SK-N-SH (cell line): ENCODE data around the gene NUP133. TPM values are rescaled to one million over a fixed set of nuclear protein-coding genes. Genes with fewer than 3 reads are reported as not detected.

Source experiments
- CTCF ChIA-PET: fragments of 300-600, 350-600 bp; formaldehyde crosslinking; extraction: SDS; loops from one replicate; lab custom pipeline; 2021; lab: Yijun Ruan, JAX
- POLR2A ChIA-PET: fragments of 350-600 bp; sonication (Branson Sonifier 250); formaldehyde crosslinking; extraction: SDS; loops from one replicate; lab custom pipeline; 2020; ENCODE audit warnings: antibody characterized with exemption, inconsistent platforms; lab: Yijun Ruan, JAX
- DNase-seq: peaks from one replicate; pipeline ENCODE4 v3.0.0; 2012
- H2AFZ ChIP-seq: fragments of 200-600 bp; sonication (generic); 2 replicates; pipeline ENCODE4 v1.8.1; 2016; ENCODE audit warnings: antibody characterized with exemption, mild to moderate bottlenecking, low read depth
- H3F3A ChIP-seq: fragments of 200-600 bp; sonication (generic); replicated peaks from 2 replicates; pipeline ENCODE3; 2016; ENCODE audit warnings: antibody characterized with exemption, mild to moderate bottlenecking; ENCODE audit not compliant: insufficient read depth
- H3K27ac ChIP-seq, 2 experiments: fragments of 200-500 bp in 1 of 2; fragments of 200-600 bp in 1 of 2; sonication (Bioruptor generic) in 1 of 2; sonication (generic), shearing (Covaris generic) in 1 of 2; 2 replicates each; pipeline versions ENCODE4 v1.5.1 to v1.6.1; 2014 to 2016; ENCODE audit warnings: low read depth in 2 of 2, inconsistent platforms in 1 of 2, low read length in 1 of 2, mild to moderate bottlenecking in 1 of 2, mixed read lengths in 1 of 2
- H3K27me3 ChIP-seq: fragments of 200-600 bp; sonication (generic), shearing (Covaris generic); 2 replicates; pipeline ENCODE4 v1.6.1; 2016; ENCODE audit warnings: mixed run types; ENCODE audit not compliant: insufficient read depth
- H3K36me3 ChIP-seq, 2 experiments: fragments of 200-500 bp in 1 of 2; fragments of 200-600 bp in 1 of 2; sonication (Bioruptor generic) in 1 of 2; sonication (generic) in 1 of 2; replicated peaks in 1 of 2; 2 replicates each; pipeline versions ENCODE3 to v1.5.1; 2014 to 2016; ENCODE audit warnings: low read length in 1 of 2, mild to moderate bottlenecking in 1 of 2; ENCODE audit not compliant: insufficient read depth in 2 of 2, control insufficient read depth in 1 of 2
- H3K4me1 ChIP-seq, 2 experiments: fragments of 200-500 bp in 1 of 2; fragments of 200-600 bp in 1 of 2; sonication (Bioruptor generic) in 1 of 2; sonication (generic), shearing (Covaris generic) in 1 of 2; 2 replicates each; pipeline versions ENCODE4 v1.5.1 to v1.6.1; 2014 to 2016; ENCODE audit warnings: low read depth in 1 of 2, low read length in 1 of 2, mixed run types in 1 of 2; ENCODE audit not compliant: insufficient read depth in 2 of 2, control insufficient read depth in 1 of 2
- H3K4me2 ChIP-seq: fragments of 200-600 bp; sonication (generic), shearing (Covaris generic); 2 replicates; pipeline ENCODE4 v1.6.1; 2017; ENCODE audit warnings: mixed run types
- H3K4me3 ChIP-seq, 2 experiments: fragments of 200-500 bp in 1 of 2; fragments of 200-600 bp in 1 of 2; sonication (Bioruptor generic) in 1 of 2; sonication (generic), shearing (Covaris generic) in 1 of 2; 2 replicates each; pipeline versions ENCODE4 v1.5.1 to v1.8.1; 2014 to 2016; ENCODE audit warnings: low read depth in 2 of 2, inconsistent platforms in 1 of 2, low read length in 1 of 2, mild to moderate bottlenecking in 1 of 2, mixed read lengths in 1 of 2, moderate library complexity in 1 of 2
- H3K79me2 ChIP-seq: fragments of 200-600 bp; sonication (generic); 2 replicates; pipeline ENCODE4 v1.8.1; 2017; ENCODE audit warnings: mild to moderate bottlenecking; ENCODE audit not compliant: insufficient read depth
- H3K9ac ChIP-seq: fragments of 200-600 bp; sonication (generic); 2 replicates; pipeline ENCODE4 v1.6.1; 2017; ENCODE audit warnings: mixed run types
- H3K9me2 ChIP-seq: fragments of 200-600 bp; sonication (generic); 2 replicates; pipeline ENCODE4 v1.6.1; 2017; ENCODE audit warnings: mixed run types
- H3K9me3 ChIP-seq: fragments of 200-600 bp; sonication (generic); 2 replicates; pipeline ENCODE4 v1.6.1; 2017; ENCODE audit warnings: mixed run types, mild to moderate bottlenecking, moderate library complexity
- H4K20me1 ChIP-seq: fragments of 200-600 bp; sonication (generic); 2 replicates; pipeline ENCODE4 v1.6.1; 2017; ENCODE audit warnings: mild to moderate bottlenecking, mixed run types; ENCODE audit not compliant: insufficient read depth
- CHD2 ChIP-seq: fragments of 150-350 bp; IDR thresholded peaks from 2 replicates; pipeline ENCODE4 v1.6.1; 2018; ENCODE audit warnings: low read length; ENCODE audit not compliant: partially characterized antibody
- ELF1 ChIP-seq: IDR thresholded peaks from 2 replicates; pipeline ENCODE4 v1.4.0; 2012
- EZH2phosphoT487 ChIP-seq: fragments of 200-600 bp; sonication (generic); IDR thresholded peaks from 2 replicates; pipeline ENCODE4 v1.6.1; 2017; ENCODE audit warnings: low read depth, mixed run types, mild to moderate bottlenecking, antibody characterized with exemption, moderate library complexity, borderline replicate concordance
- FOSL2 ChIP-seq: IDR thresholded peaks from 2 replicates; pipeline ENCODE4 v1.4.0; 2012; ENCODE audit warnings: low read depth, mild to moderate bottlenecking, moderate library complexity, borderline replicate concordance
- JUND ChIP-seq: IDR thresholded peaks from 2 replicates; pipeline ENCODE4 v1.4.0; 2012
- MEF2A ChIP-seq: IDR thresholded peaks from 2 replicates; pipeline ENCODE4 v1.4.0; 2012; ENCODE audit warnings: low read depth, borderline replicate concordance
- NRF1 ChIP-seq: IDR thresholded peaks from 2 replicates; pipeline ENCODE4 v1.6.1; 2012; ENCODE audit warnings: low read depth, mild to moderate bottlenecking, low read length
- RCOR1 ChIP-seq: fragments of 150-350 bp; IDR thresholded peaks from 2 replicates; pipeline ENCODE4 v1.6.1; 2017; ENCODE audit warnings: antibody characterized with exemption, low read length
- RFX5 ChIP-seq: IDR thresholded peaks from 2 replicates; pipeline ENCODE4 v1.6.1; 2012; ENCODE audit warnings: mild to moderate bottlenecking, improper control_type of control experiment, low read length
- RXRA ChIP-seq: IDR thresholded peaks from 2 replicates; pipeline ENCODE4 v1.4.0; 2012; ENCODE audit warnings: low read depth, mild to moderate bottlenecking, borderline replicate concordance
- SIN3A ChIP-seq: IDR thresholded peaks from 2 replicates; pipeline ENCODE4 v1.6.1; 2012; ENCODE audit warnings: low read depth, mild to moderate bottlenecking, low read length, moderate library complexity, borderline replicate concordance
- SMC3 ChIP-seq: IDR thresholded peaks from 2 replicates; pipeline ENCODE4 v1.6.1; 2012; ENCODE audit warnings: low read depth, low read length, improper control_type of control experiment
- YY1 ChIP-seq: IDR thresholded peaks from 2 replicates; pipeline ENCODE4 v1.4.0; 2012; ENCODE audit warnings: low read depth, mild to moderate bottlenecking
- WGBS: methylation state at CpG from one replicate; pipeline ENCODE4 v1.1.6; 2017; ENCODE audit warnings: low lambda C conversion rate; 5-methylcytosine and 5-hydroxymethylcytosine counted together
- polyA plus RNA-seq, 3 experiments: library from polyadenylated mRNA; depleted of rRNA; stranded (reverse); fragments of >200 nt; gene quantifications; 2 replicates each; pipeline ENCODE4 v1.2.3, GENCODE V29; 2012
- TF ChIP-seq, protein P1 (sequence below): IDR thresholded peaks from 2 replicates; pipeline ENCODE4 v1.6.1; 2012; ENCODE audit warnings: mild to moderate bottlenecking, low read depth, low read length, moderate library complexity
- TF ChIP-seq, protein P2 (sequence below): IDR thresholded peaks from 2 replicates; pipeline ENCODE4 v1.4.0; 2012; ENCODE audit warnings: low read depth
- TF ChIP-seq, protein P3 (sequence below): IDR thresholded peaks from 2 replicates; pipeline ENCODE4; 2012
- TF ChIP-seq, protein P4 (sequence below): fragments of 200-600 bp; sonication (generic); IDR thresholded peaks from 2 replicates; pipeline ENCODE4 v1.6.1; 2017; ENCODE audit warnings: antibody characterized with exemption, mild to moderate bottlenecking, moderate library complexity
- TF ChIP-seq, protein P5 (sequence below): fragments of 150-350 bp; IDR thresholded peaks from 2 replicates; pipeline ENCODE4 v1.6.1; 2016; ENCODE audit warnings: mild to moderate bottlenecking, low read depth, low read length

Gene NUP133
- polyA plus RNA-seq, 1 of the 3 experiments (the other 2 are of a cell fraction): 10.9 TPM

DNA sequence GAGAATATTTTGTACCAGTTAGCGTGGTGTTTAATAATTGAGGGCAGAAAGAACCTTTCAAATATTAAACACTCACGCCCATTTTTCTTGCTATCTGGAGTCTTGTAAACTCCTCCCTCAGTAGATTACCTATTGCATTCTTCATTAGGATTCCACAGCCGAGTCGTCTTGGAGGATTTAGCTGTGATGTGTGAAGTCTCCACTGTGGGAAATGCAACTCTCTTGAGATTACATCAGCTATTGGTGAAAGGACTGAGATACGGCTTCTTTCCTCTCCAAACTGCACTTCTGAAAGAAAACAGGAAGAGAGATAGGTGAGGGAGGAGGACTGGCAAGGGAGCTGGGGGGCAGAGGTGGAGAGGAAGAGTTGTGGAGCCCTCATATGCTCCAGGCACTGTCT lies 110.4 kb downstream of the NUP133 start (continued):
- TF ChIP-seq, protein P1, sequence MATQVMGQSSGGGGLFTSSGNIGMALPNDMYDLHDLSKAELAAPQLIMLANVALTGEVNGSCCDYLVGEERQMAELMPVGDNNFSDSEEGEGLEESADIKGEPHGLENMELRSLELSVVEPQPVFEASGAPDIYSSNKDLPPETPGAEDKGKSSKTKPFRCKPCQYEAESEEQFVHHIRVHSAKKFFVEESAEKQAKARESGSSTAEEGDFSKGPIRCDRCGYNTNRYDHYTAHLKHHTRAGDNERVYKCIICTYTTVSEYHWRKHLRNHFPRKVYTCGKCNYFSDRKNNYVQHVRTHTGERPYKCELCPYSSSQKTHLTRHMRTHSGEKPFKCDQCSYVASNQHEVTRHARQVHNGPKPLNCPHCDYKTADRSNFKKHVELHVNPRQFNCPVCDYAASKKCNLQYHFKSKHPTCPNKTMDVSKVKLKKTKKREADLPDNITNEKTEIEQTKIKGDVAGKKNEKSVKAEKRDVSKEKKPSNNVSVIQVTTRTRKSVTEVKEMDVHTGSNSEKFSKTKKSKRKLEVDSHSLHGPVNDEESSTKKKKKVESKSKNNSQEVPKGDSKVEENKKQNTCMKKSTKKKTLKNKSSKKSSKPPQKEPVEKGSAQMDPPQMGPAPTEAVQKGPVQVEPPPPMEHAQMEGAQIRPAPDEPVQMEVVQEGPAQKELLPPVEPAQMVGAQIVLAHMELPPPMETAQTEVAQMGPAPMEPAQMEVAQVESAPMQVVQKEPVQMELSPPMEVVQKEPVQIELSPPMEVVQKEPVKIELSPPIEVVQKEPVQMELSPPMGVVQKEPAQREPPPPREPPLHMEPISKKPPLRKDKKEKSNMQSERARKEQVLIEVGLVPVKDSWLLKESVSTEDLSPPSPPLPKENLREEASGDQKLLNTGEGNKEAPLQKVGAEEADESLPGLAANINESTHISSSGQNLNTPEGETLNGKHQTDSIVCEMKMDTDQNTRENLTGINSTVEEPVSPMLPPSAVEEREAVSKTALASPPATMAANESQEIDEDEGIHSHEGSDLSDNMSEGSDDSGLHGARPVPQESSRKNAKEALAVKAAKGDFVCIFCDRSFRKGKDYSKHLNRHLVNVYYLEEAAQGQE: no peak
- TF ChIP-seq EZH2phosphoT487: no peak
- TF ChIP-seq, protein P2, sequence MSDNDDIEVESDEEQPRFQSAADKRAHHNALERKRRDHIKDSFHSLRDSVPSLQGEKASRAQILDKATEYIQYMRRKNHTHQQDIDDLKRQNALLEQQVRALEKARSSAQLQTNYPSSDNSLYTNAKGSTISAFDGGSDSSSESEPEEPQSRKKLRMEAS: no peak
- no peak for TF ChIP-seq YY1
- TF ChIP-seq, all 33 proteins: peak for 0

DNA sequence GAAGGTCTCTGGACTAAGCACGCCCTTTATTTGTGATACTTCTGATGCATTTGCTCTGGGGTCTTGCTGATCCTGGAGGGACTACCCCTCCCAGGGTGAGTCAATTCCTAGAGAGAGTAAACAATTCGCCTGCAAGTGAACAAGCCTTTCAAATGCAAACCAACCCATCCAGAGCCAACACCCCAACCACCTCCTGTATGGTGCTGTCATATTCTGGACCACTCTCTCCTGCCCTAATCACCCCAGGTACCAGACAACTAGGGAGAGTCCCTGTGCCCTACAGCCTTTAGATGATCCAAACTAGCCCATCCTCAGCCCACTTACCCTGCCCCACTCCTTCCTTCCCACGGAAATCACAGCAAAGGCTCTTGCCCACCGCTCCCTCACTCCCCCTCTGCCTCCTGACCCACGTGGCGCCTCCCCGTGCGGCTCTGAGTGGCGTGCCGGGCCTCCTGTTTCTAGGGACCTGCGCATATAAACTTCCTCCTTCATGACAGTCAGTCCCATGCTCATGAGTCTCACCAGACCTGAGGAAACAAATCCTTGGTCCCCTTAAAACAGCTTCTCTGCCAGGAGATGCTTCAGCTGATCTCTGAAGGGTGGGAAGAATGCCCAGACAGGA lies 111.4 kb downstream of the NUP133 start:
- Histone ChIP-seq H3K9ac (no peak overlapping the region), H3K27me3 (peaks cover 10% of the 10 kb centered on the region; the same call in 1 of the 2 replicates), H3K4me3 (no peak overlapping the region), H2AFZ (no peak overlapping the region), H3K4me2 (no peak overlapping the region), H3K9me2 (no peaks in the 10 kb centered on the region), H3K4me1 (no peaks in the 10 kb centered on the region), H3F3A (no peaks in the 10 kb centered on the region), H4K20me1 (no peaks in the 10 kb centered on the region), H3K36me3 (no peaks in the 10 kb centered on the region), H3K79me2 (no peaks in the 10 kb centered on the region), H3K27ac (no peak overlapping the region), H3K9me3 (no peaks in the 10 kb centered on the region)
- no peak for DNase-seq
- ChIA-PET CTCF (no interaction called here), POLR2A (no interaction called here)
- WGBS: 69% methylated on average over 11 of the region's 11 CpGs
- no peak for TF ChIP-seq SIN3A
- no peak for TF ChIP-seq JUND
- TF ChIP-seq, protein P2: no peak
- TF ChIP-seq RCOR1: no peak
- no peak for TF ChIP-seq RXRA
- no peak for TF ChIP-seq EZH2phosphoT487
- TF ChIP-seq RFX5: no peak
- TF ChIP-seq, protein P3, sequence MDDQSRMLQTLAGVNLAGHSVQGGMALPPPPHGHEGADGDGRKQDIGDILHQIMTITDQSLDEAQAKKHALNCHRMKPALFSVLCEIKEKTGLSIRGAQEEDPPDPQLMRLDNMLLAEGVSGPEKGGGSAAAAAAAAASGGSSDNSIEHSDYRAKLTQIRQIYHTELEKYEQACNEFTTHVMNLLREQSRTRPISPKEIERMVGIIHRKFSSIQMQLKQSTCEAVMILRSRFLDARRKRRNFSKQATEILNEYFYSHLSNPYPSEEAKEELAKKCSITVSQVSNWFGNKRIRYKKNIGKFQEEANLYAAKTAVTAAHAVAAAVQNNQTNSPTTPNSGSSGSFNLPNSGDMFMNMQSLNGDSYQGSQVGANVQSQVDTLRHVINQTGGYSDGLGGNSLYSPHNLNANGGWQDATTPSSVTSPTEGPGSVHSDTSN: no peak
- TF ChIP-seq, protein P4, sequence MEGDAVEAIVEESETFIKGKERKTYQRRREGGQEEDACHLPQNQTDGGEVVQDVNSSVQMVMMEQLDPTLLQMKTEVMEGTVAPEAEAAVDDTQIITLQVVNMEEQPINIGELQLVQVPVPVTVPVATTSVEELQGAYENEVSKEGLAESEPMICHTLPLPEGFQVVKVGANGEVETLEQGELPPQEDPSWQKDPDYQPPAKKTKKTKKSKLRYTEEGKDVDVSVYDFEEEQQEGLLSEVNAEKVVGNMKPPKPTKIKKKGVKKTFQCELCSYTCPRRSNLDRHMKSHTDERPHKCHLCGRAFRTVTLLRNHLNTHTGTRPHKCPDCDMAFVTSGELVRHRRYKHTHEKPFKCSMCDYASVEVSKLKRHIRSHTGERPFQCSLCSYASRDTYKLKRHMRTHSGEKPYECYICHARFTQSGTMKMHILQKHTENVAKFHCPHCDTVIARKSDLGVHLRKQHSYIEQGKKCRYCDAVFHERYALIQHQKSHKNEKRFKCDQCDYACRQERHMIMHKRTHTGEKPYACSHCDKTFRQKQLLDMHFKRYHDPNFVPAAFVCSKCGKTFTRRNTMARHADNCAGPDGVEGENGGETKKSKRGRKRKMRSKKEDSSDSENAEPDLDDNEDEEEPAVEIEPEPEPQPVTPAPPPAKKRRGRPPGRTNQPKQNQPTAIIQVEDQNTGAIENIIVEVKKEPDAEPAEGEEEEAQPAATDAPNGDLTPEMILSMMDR: no peak
- no peak for TF ChIP-seq FOSL2
- TF ChIP-seq, protein P1: no peak
- no peak for TF ChIP-seq MEF2A
- TF ChIP-seq, protein P5, sequence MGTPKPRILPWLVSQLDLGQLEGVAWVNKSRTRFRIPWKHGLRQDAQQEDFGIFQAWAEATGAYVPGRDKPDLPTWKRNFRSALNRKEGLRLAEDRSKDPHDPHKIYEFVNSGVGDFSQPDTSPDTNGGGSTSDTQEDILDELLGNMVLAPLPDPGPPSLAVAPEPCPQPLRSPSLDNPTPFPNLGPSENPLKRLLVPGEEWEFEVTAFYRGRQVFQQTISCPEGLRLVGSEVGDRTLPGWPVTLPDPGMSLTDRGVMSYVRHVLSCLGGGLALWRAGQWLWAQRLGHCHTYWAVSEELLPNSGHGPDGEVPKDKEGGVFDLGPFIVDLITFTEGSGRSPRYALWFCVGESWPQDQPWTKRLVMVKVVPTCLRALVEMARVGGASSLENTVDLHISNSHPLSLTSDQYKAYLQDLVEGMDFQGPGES: no peak
- TF ChIP-seq CHD2: no peak
- no peak for TF ChIP-seq ELF1
- no peak for TF ChIP-seq NRF1
- TF ChIP-seq SMC3: no peak
